Activated gamma-delta T cell treated with Interleukin-2 at 50 U/mL for 16 hours (primary cell): ENCODE results near the gene THAP11.

Experiments used
- DNase-seq: peaks from one replicate; pipeline ENCODE4 v3.0.0-alpha.2; 2020

THAP11 gene

GRCh38 chr16:67885976-67886375 is 43.9 kb downstream of the THAP11 start:
- no peak for DNase-seq

- no peak for DNase-seq
Observed at GRCh38 chr16:67886387-67886786, 44.3 kb downstream of the THAP11 start.

- DNase-seq, result no peak
Observed at GRCh38 chr16:67888331-67888730, 46.2 kb downstream of the THAP11 start.

GRCh38 chr16:67892375-67892774 is 50.3 kb downstream of the THAP11 start:
- no peak for DNase-seq

- peak; percentile 92 for DNase-seq
Observed at GRCh38 chr16:67892899-67893742, 51.0 kb downstream of the THAP11 start, which contains the start of gene PSKH1. Gene PSKH1, plus strand, starts transcription at chr16:67893254. Its CDS starts 15,496 bp downstream, at chr16:67908750.
